Gastrocnemius medialis (tissue), 4 donors: Measurements from ENCODE around the gene ANXA11. TPM values are rescaled to one million over a fixed set of nuclear protein-coding genes. Genes with fewer than 3 reads are reported as not detected.

Experiments
- ATAC-seq, 2 donors: fragments of 150-250 bp; one replicate each; pipeline ENCODE4 v1.9.1; 2016
- DNase-seq, 2 donors: peaks; one replicate each; pipeline ENCODE4 v3.0.0-alpha.2; 2019
- H3K27ac ChIP-seq, 4 donors: fragments of 200-600 bp; sonication (generic); 1 replicate in 1 of 4; 2 replicates in 3 of 4; pipeline ENCODE4 v1.5.1; 2016 to 2018; ENCODE audit warnings: mild to moderate bottlenecking in 2 of 4, moderate library complexity in 1 of 4
- H3K27me3 ChIP-seq, 3 donors: fragments of 200-600 bp; sonication (generic) in 2 of 3; 1 replicate in 1 of 3; 2 replicates in 2 of 3; pipeline versions ENCODE4 v1.5.1 to v1.6.0; 2016 to 2019; ENCODE audit warnings: mild to moderate bottlenecking in 1 of 3, moderate library complexity in 1 of 3
- H3K36me3 ChIP-seq, 2 donors: fragments of 200-600 bp; sonication (generic) in 1 of 2; one replicate each; pipeline ENCODE4 v1.5.1; 2017 to 2018
- H3K4me1 ChIP-seq, 2 donors: fragments of 200-600 bp; sonication (generic) in 1 of 2; one replicate each; pipeline ENCODE4 v1.5.1; 2016 to 2017; ENCODE audit warnings: mild to moderate bottlenecking in 2 of 2
- H3K4me3 ChIP-seq, 4 donors: fragments of 200-600 bp; sonication (generic) in 3 of 4; 1 replicate in 1 of 4; 2 replicates in 3 of 4; pipeline ENCODE4 v1.5.1; 2016 to 2019; ENCODE audit warnings: mild to moderate bottlenecking in 2 of 4
- H3K9me3 ChIP-seq, 3 donors: fragments of 200-600 bp; sonication (generic) in 2 of 3; 1 replicate in 1 of 3; 2 replicates in 2 of 3; pipeline ENCODE4 v1.5.1; 2016 to 2019
- POLR2A ChIP-seq, 2 donors: fragments of 450-650 bp; IDR thresholded peaks; one replicate each; pipeline ENCODE4 v1.6.1; 2017; ENCODE audit warnings: antibody characterized with exemption in 2 of 2, mild to moderate bottlenecking in 2 of 2, moderate library complexity in 2 of 2
- in situ Hi-C, 4 donors: fragments of 200-750 bp; cut with MboI; loops; one replicate each; pipeline versions ENCODE4 v1.15.0 to v1.8.0; 2017; ENCODE audit warnings: low sequenced_read_pairs in 4 of 4
- intact Hi-C: fragments of 100-400 bp; cut with DNase I; formaldehyde crosslinking; loops from one replicate; pipeline ENCODE4 v1.15.1; 2023; ENCODE audit warnings: low total_unique reads
- total RNA-seq, 4 donors: library from RNA; depleted of rRNA; stranded (reverse); fragments of >200 nt; gene quantifications; one replicate each; pipeline versions ENCODE4 v1.1.0 to v1.2.3, GENCODE V29; 2016
- TF ChIP-seq, protein P1 (sequence below), 5 experiments: fragments of 450-650 bp in 3 of 5; fragments of 200-600 bp in 2 of 5; sonication (generic) in 2 of 5; IDR thresholded peaks in 4 of 5; conservative IDR thresholded peaks in 1 of 5; 1 replicate in 4 of 5; 2 replicates in 1 of 5; pipeline ENCODE4 v1.5.1; 2016 to 2019; ENCODE audit warnings: antibody characterized with exemption in 5 of 5, mild to moderate bottlenecking in 3 of 5, moderate library complexity in 3 of 5

Gene ANXA11
- total RNA-seq, 4 donors from 2014 or later = 142 to 202 (median 173) TPM

DNA sequence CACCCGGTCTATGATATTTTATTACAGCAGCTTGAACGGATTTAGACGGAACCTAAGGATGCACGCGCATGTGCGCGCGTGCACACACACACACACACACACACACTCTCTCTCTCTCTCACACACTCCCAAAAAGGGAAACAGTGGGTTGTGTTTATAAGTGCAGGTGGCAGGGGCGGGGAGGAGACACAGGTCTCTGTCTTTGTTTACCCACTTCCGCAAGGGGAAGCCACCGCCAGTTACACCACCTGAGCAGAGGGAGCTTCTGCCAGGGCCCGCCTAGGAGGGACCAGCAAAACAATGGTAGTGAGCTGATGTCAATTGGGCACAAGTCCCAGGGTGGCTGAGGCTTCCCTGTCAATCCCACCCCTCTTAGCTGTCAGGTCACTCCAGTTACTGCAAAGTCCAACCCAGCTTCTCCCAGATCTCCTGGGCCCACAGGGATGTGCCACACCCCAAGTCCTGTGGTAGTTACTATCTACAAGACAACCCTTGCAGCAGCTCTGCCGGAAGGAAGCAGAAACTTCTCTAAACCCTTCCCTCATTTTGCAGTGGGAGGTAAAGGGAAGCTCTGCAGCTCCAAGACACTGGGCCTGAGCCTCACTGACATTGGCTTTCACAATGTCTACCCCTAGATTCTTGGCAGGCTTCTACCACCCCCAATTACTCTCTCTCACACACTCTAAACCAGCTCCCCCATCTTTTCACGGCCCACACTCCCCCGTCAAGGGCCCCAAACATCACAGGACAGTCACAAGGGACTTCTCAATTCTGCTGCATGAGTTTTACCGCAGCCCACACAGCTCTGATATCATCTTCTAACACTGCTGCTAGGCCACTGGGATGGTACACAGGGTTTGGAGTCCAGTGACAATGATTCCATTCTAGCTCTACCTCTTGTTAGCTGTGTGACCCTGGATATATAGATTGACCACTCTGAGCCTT, 17.6 kb downstream of the ANXA11 start:
- no peak for DNase-seq
- no peak for ATAC-seq

DNA sequence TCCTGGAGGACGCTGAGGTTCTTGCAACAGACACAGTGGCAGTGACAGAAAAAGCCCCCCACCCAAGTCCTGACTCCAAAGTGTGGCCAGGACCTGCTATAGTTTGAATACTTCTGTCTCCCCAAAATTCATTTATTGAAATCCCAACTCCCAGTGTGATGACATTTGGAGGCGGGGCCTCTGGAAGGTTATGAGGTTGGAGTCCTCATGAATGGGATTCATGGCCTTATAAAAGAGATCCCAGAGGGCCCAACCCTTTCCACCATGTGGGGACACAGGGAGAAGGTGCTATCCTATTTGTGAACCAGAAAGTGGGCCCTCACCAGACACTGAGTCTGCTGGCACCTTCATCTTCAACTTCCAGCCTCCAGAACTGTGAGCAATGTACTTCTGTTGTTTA, 18.3 kb downstream of the ANXA11 start:
- Histone ChIP-seq H3K27me3 (no peaks in the 10 kb centered on the region), H3K27ac (peak overlapping the region; percentile 71 to 84 (median 76)), H3K4me3 (no peak overlapping the region), H3K36me3 (no peaks in the 10 kb centered on the region), H3K4me1 (peaks cover 86 to 94% of the 10 kb centered on the region in 2 donors), H3K9me3 (no peaks in the 10 kb centered on the region)
- ATAC-seq = no peak
- TF ChIP-seq POLR2A (IDR thresholded peaks at IDR 0.05) = no peak
- TF ChIP-seq, protein P1, sequence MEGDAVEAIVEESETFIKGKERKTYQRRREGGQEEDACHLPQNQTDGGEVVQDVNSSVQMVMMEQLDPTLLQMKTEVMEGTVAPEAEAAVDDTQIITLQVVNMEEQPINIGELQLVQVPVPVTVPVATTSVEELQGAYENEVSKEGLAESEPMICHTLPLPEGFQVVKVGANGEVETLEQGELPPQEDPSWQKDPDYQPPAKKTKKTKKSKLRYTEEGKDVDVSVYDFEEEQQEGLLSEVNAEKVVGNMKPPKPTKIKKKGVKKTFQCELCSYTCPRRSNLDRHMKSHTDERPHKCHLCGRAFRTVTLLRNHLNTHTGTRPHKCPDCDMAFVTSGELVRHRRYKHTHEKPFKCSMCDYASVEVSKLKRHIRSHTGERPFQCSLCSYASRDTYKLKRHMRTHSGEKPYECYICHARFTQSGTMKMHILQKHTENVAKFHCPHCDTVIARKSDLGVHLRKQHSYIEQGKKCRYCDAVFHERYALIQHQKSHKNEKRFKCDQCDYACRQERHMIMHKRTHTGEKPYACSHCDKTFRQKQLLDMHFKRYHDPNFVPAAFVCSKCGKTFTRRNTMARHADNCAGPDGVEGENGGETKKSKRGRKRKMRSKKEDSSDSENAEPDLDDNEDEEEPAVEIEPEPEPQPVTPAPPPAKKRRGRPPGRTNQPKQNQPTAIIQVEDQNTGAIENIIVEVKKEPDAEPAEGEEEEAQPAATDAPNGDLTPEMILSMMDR (IDR thresholded peaks at IDR 0.05 in 4 of 5, conservative IDR thresholded peaks at IDR 0.05 in 1 of 5) = no peak
- no peak for DNase-seq
- in situ Hi-C loops (no loop called here), intact Hi-C loops (no loop called here)

More for the DNA sequence above, 17.6 kb downstream of the ANXA11 start:
- no peak for TF ChIP-seq POLR2A (IDR thresholded peaks at IDR 0.05)
- TF ChIP-seq, protein P1 (IDR thresholded peaks at IDR 0.05 in 4 of 5, conservative IDR thresholded peaks at IDR 0.05 in 1 of 5) = no peak
- Histone ChIP-seq H3K27me3 (no peaks in the 10 kb centered on the region), H3K4me1 (peaks cover 84 to 96% of the 10 kb centered on the region in 2 donors), H3K4me3 (no peak overlapping the region), H3K36me3 (no peaks in the 10 kb centered on the region), H3K27ac (peak overlapping the region; percentile 71 to 84 (median 76)), H3K9me3 (no peaks in the 10 kb centered on the region)
- intact Hi-C loops = no loop called here
- in situ Hi-C loops = no loop called here

DNA sequence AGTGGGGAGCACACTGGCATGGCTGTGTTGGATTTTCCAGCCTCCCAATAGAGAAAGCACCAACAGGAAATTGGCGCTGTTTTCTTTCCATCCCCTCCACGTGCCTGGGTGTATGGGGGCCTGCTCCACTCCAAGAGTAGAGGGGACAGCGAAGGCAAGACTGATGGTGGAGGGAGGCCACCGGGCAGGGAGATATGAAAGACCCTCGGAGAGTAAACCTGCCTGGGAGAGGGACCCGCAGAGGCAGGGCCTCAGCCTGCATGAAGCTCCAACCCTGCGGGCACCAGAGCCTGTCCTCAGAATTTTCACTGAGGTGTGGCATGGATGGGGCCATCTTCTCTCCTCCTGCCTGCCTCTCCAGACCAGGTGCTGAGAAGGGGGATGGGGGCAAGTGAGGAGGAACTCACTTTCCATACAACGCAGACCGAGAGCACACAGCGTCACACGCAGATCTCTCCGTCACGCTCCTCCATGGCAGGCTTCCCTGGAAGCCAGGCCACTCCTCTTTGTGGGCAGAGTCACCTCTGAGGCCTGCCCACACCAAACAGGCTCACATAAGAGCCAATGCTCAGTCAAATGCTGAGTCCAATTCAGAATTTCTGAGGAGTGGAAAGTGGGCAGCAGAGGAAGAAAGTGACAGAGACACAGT, 18.8 kb downstream of the ANXA11 start:
- TF ChIP-seq, protein P1 (IDR thresholded peaks at IDR 0.05 in 4 of 5, conservative IDR thresholded peaks at IDR 0.05 in 1 of 5) = no peak
- TF ChIP-seq POLR2A (IDR thresholded peaks at IDR 0.05) = no peak
- in situ Hi-C loops = no loop called here
- ATAC-seq (peak; percentile 72 to 87), DNase-seq (peak; percentile 67 to 71)
- Histone ChIP-seq H3K4me1 (peaks cover 82 to 91% of the 10 kb centered on the region in 2 donors), H3K4me3 (no peak overlapping the region), H3K9me3 (no peaks in the 10 kb centered on the region), H3K27me3 (no peaks in the 10 kb centered on the region), H3K27ac (peak overlapping the region; percentile 71 to 84 (median 76)), H3K36me3 (no peaks in the 10 kb centered on the region)
- intact Hi-C loops = no loop called here

- TF ChIP-seq POLR2A (IDR thresholded peaks at IDR 0.05) = no peak
- TF ChIP-seq, protein P1 (IDR thresholded peaks at IDR 0.05 in 4 of 5, conservative IDR thresholded peaks at IDR 0.05 in 1 of 5) = no peak
- ATAC-seq = peak in 1 of 2 donors; percentile 45
- no peaks in the 10 kb centered on the region for H3K27me3 ChIP-seq
- intact Hi-C loops = no loop called here
- no peak for DNase-seq
- in situ Hi-C loops = no loop called here
- no peaks in the 10 kb centered on the region for H3K36me3 ChIP-seq
- H3K27ac ChIP-seq = peak overlapping the region; percentile 71 to 84 (median 76)
- no peak overlapping the region for H3K4me3 ChIP-seq
- peaks cover 78 to 89% of the 10 kb centered on the region in 2 donors for H3K4me1 ChIP-seq
- H3K9me3 ChIP-seq = no peaks in the 10 kb centered on the region
Observed at GRCh38 chr10:80185578-80186299, 19.6 kb downstream of the ANXA11 start.
